Measurements from ENCODE around the gene F10. TPM values are rescaled to one million over a fixed set of nuclear protein-coding genes. Genes with fewer than 3 reads are reported as not detected.

The F10 gene
- total and polyA plus RNA-seq, 2 of the 13 experiments (the other 11 are each of a cell fraction or from before 2014, with no cell fraction given) = 58.4 to 237 TPM

DNA sequence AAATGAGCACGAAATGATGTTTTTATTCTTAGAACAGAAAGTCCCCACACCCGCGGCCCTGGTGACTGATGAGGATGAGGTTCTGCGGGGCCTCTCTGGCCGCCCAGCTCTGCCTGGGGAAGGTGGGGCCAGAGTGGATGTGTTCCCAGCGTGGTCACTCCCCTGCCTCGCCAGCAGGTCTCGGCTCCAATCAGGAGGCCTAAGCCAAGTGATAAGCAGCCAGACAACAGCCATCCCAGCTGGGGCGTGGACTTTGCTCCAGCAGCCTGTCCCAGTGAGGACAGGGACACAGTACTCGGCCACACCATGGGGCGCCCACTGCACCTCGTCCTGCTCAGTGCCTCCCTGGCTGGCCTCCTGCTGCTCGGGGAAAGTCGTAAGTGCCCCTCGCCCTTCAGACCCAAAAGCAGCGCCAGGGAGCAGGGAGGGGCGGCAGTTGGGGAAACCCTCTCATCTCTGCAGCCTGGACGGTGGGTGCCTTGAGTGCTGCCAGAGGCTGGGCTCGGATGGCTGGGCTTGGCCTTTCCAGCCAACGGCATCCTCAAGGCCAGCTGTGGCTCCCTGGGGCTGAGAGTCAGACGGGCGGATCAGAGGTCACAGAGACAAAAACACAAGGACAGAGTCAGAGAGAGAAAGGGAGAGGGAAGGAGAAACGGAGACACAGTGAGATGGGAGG is at the start of gene F10 (continued):
- TF ChIP-seq, protein P1, sequence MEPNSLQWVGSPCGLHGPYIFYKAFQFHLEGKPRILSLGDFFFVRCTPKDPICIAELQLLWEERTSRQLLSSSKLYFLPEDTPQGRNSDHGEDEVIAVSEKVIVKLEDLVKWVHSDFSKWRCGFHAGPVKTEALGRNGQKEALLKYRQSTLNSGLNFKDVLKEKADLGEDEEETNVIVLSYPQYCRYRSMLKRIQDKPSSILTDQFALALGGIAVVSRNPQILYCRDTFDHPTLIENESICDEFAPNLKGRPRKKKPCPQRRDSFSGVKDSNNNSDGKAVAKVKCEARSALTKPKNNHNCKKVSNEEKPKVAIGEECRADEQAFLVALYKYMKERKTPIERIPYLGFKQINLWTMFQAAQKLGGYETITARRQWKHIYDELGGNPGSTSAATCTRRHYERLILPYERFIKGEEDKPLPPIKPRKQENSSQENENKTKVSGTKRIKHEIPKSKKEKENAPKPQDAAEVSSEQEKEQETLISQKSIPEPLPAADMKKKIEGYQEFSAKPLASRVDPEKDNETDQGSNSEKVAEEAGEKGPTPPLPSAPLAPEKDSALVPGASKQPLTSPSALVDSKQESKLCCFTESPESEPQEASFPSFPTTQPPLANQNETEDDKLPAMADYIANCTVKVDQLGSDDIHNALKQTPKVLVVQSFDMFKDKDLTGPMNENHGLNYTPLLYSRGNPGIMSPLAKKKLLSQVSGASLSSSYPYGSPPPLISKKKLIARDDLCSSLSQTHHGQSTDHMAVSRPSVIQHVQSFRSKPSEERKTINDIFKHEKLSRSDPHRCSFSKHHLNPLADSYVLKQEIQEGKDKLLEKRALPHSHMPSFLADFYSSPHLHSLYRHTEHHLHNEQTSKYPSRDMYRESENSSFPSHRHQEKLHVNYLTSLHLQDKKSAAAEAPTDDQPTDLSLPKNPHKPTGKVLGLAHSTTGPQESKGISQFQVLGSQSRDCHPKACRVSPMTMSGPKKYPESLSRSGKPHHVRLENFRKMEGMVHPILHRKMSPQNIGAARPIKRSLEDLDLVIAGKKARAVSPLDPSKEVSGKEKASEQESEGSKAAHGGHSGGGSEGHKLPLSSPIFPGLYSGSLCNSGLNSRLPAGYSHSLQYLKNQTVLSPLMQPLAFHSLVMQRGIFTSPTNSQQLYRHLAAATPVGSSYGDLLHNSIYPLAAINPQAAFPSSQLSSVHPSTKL (CRISPR knock-in tag; IDR thresholded peaks at IDR 0.05) = peak; percentile 61
- peak; percentile 75 for TF ChIP-seq NFYB (CRISPR knock-in tag; IDR thresholded peaks at IDR 0.05)
- no peak for TF ChIP-seq SRF (IDR thresholded peaks at IDR 0.05; ENCODE audit: low read depth, low read length)
- TF ChIP-seq, protein P2, sequence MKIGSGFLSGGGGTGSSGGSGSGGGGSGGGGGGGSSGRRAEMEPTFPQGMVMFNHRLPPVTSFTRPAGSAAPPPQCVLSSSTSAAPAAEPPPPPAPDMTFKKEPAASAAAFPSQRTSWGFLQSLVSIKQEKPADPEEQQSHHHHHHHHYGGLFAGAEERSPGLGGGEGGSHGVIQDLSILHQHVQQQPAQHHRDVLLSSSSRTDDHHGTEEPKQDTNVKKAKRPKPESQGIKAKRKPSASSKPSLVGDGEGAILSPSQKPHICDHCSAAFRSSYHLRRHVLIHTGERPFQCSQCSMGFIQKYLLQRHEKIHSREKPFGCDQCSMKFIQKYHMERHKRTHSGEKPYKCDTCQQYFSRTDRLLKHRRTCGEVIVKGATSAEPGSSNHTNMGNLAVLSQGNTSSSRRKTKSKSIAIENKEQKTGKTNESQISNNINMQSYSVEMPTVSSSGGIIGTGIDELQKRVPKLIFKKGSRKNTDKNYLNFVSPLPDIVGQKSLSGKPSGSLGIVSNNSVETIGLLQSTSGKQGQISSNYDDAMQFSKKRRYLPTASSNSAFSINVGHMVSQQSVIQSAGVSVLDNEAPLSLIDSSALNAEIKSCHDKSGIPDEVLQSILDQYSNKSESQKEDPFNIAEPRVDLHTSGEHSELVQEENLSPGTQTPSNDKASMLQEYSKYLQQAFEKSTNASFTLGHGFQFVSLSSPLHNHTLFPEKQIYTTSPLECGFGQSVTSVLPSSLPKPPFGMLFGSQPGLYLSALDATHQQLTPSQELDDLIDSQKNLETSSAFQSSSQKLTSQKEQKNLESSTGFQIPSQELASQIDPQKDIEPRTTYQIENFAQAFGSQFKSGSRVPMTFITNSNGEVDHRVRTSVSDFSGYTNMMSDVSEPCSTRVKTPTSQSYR (CRISPR knock-in tag; IDR thresholded peaks at IDR 0.05; ENCODE audit: borderline replicate concordance) = no peak; the same call in 1 of the 2 replicates
- peak; percentile 88; the same call in 1 of the 2 replicates for TF ChIP-seq ZNF512B (CRISPR knock-in tag; IDR thresholded peaks at IDR 0.05; ENCODE audit: borderline replicate concordance)
- no peak for TF ChIP-seq NFIB (CRISPR knock-in tag; IDR thresholded peaks at IDR 0.05; ENCODE audit: borderline replicate concordance)
